GM12878 (cell line): ENCODE results near the gene KCNJ12. TPM values are rescaled to one million over a fixed set of nuclear protein-coding genes. Genes with fewer than 3 reads are reported as not detected.

Source experiments
- ATAC-seq: fragments of 200-7000 bp; cut with Tn5 transposase; 3 replicates; pipeline ENCODE4 v1.9.1; 2020; ENCODE audit warnings: mild to moderate bottlenecking, moderate library complexity
- BruUV-seq: library from RNA; stranded (reverse); fragments of 400-500 nt; replicated peaks from 2 replicates; lab custom pipeline; 2021; lab: Mats Ljungman, UMichigan
- CTCF ChIA-PET: fragments of 300-600 bp; sonication (Branson Sonifier 250); formaldehyde crosslinking; extraction: SDS; loops from one replicate; lab custom pipeline; 2021; ENCODE audit warnings: inconsistent platforms; lab: Yijun Ruan, JAX
- POLR2A ChIA-PET: fragments of 350-600 bp; formaldehyde crosslinking; extraction: SDS; loops from one replicate; lab custom pipeline; 2021; ENCODE audit warnings: inconsistent platforms; lab: Charles Lee
- RAD21 ChIA-PET: fragments of 300-600 bp; sonication (Branson Sonifier 250); formaldehyde crosslinking; loops from one replicate; lab custom pipeline; 2023; ENCODE audit warnings: antibody characterized with exemption; ENCODE audit not compliant: unreplicated experiment; lab: Charles Lee
- SMC1A ChIA-PET: fragments of 300-600 bp; sonication (Branson Sonifier 250); formaldehyde crosslinking; loops from one replicate; lab custom pipeline; 2023; ENCODE audit not compliant: unreplicated experiment, uncharacterized antibody; lab: Charles Lee
- DNase-seq: peaks from one replicate; pipeline ENCODE4 v3.0.0-alpha.2; 2011; ENCODE audit warnings: low read depth, low spot score
- FAIRE-seq: peaks from 3 replicates; lab custom pipeline; 2011; peaks lifted over from hg19 to GRCh38; lab: Jason Lieb, UNC
- H2AFZ ChIP-seq: 2 replicates; pipeline ENCODE4 v1.6.0; 2011; ENCODE audit warnings: low read depth, low read length, control low read depth; ENCODE audit not compliant: control insufficient read depth
- H3K27ac ChIP-seq: 2 replicates; pipeline ENCODE4 v1.5.1; 2011; ENCODE audit warnings: control low read depth; ENCODE audit not compliant: control insufficient read depth, insufficient read depth
- H3K27me3 ChIP-seq, 2 experiments: replicated peaks in 1 of 2; 2 replicates each; pipeline versions ENCODE4 v1.6.0 to v1.6.1; 2011; ENCODE audit warnings: low read length in 1 of 2; ENCODE audit not compliant: control insufficient read depth in 2 of 2, insufficient read depth in 2 of 2
- H3K36me3 ChIP-seq, 2 experiments: 2 replicates each; pipeline ENCODE4 v1.5.1; 2011; ENCODE audit warnings: low read length in 1 of 2; ENCODE audit not compliant: control insufficient read depth in 2 of 2, insufficient read depth in 2 of 2
- H3K4me1 ChIP-seq: 2 replicates; pipeline ENCODE4 v1.6.1; 2011; ENCODE audit warnings: mild to moderate bottlenecking, low read length, moderate library complexity, mixed read lengths; ENCODE audit not compliant: control insufficient read depth, insufficient read depth
- H3K4me2 ChIP-seq: 2 replicates; pipeline ENCODE4 v1.6.0; 2011; ENCODE audit warnings: control low read depth; ENCODE audit not compliant: control insufficient read depth, insufficient read depth
- H3K4me3 ChIP-seq: fragments of 200-600 bp; sonication (generic); 2 replicates; pipeline ENCODE4 v1.5.1; 2016
- H3K79me2 ChIP-seq: 2 replicates; pipeline ENCODE4 v1.6.0; 2011; ENCODE audit warnings: low read length; ENCODE audit not compliant: control insufficient read depth, insufficient read depth
- H3K9ac ChIP-seq: 2 replicates; pipeline ENCODE4 v1.8.0; 2011; ENCODE audit warnings: low read length, control low read depth, mixed read lengths; ENCODE audit not compliant: control insufficient read depth, insufficient read depth
- H3K9me3 ChIP-seq: replicated peaks from 3 replicates; pipeline ENCODE4 v1.5.1; 2011; ENCODE audit warnings: mild to moderate bottlenecking, low read length; ENCODE audit not compliant: control insufficient read depth, insufficient read depth
- H4K20me1 ChIP-seq: 2 replicates; pipeline ENCODE4 v1.6.0; 2011; ENCODE audit not compliant: control insufficient read depth, insufficient read depth
- HDGF ChIP-seq: fragments of 450-650 bp; IDR thresholded peaks from 2 replicates; pipeline ENCODE4 v1.6.1; 2016; ENCODE audit warnings: antibody characterized with exemption
- HSF1 ChIP-seq: fragments of 150-350 bp; IDR thresholded peaks from 2 replicates; pipeline ENCODE4 v1.6.1; 2014; ENCODE audit warnings: mild to moderate bottlenecking, low read depth, low read length
- NFXL1 ChIP-seq: fragments of 450-650 bp; IDR thresholded peaks from 2 replicates; pipeline ENCODE4 v1.6.1; 2017; ENCODE audit warnings: antibody characterized with exemption, mild to moderate bottlenecking, borderline replicate concordance
- POLR2A ChIP-seq: IDR thresholded peaks from 2 replicates; pipeline ENCODE4 v1.6.1; 2011; ENCODE audit warnings: low read depth, mild to moderate bottlenecking, low read length
- RUNX3 ChIP-seq: IDR thresholded peaks from 2 replicates; pipeline ENCODE4 v1.6.1; 2012; ENCODE audit warnings: low read length, inconsistent platforms
- SMAD5 ChIP-seq: IDR thresholded peaks from 2 replicates; pipeline ENCODE4 v1.6.1; 2016; ENCODE audit warnings: antibody characterized with exemption, low read depth
- ZNF207 ChIP-seq: fragments of 450-650 bp; IDR thresholded peaks from 2 replicates; pipeline ENCODE4 v1.6.1; 2014; ENCODE audit warnings: antibody characterized with exemption, mild to moderate bottlenecking, borderline replicate concordance
- WGBS: methylation state at CpG from one replicate; pipeline ENCODE4 v1.1.6; 2016; ENCODE audit warnings: low lambda C conversion rate; ENCODE audit not compliant: insufficient replicate concordance, insufficient coverage; ENCODE audit errors: missing lambda C conversion rate; 5-methylcytosine and 5-hydroxymethylcytosine counted together
- in situ Hi-C: fragments of 300-500 bp; cut with MboI; formaldehyde crosslinking; loops from 9 replicates; pipeline ENCODE4 v1.14.3; 2018; ENCODE audit warnings: mixed read lengths
- intact Hi-C: fragments of 100-400 bp; cut with micrococcal nuclease; formaldehyde crosslinking; loops from one replicate; pipeline ENCODE4 v1.14.2; 2022; ENCODE audit not compliant: unreplicated experiment
- polyA plus RNA-seq, 11 experiments: library from polyadenylated mRNA; depleted of rRNA in 4 of 11; unstranded in 6 of 11; stranded (reverse) in 5 of 11; fragments of >200 nt; fragmentation: Nextera tagmentation in 4 of 11; fragmentation: Illumina TruSeq in 1 of 11; extraction: Ambion mirVana in 4 of 11; extraction: Trizol in 1 of 11; gene quantifications; 1 replicate in 1 of 11; 2 replicates in 10 of 11; pipeline versions ENCODE4 v1.2.1 to v1.2.3, GENCODE V29; 2011 to 2016; ENCODE audit warnings: inconsistent platforms in 2 of 11, missing spikeins in 2 of 11, low read depth in 1 of 11
- total RNA-seq, 4 experiments: library from RNA; depleted of rRNA in 3 of 4; stranded (reverse); fragments of >200 nt in 3 of 4; fragmentation: Illumina TruSeq in 1 of 4; extraction: Trizol in 1 of 4; gene quantifications; 2 replicates each; pipeline versions ENCODE4 v1.2.1 to v1.2.3, GENCODE V29; 2013 to 2021
- TF ChIP-seq, protein P1 (sequence below): IDR thresholded peaks from 2 replicates; pipeline ENCODE4 v1.6.1; 2011; ENCODE audit warnings: low read depth, low read length, improper control_type of control experiment, borderline replicate concordance

The KCNJ12 gene
- total and polyA plus RNA-seq, 10 of the 15 experiments (the other 5 are each of a cell fraction or from before 2014, with no cell fraction given): 0.04 to 0.21 (median 0.09) TPM; not detected in 3

- Histone ChIP-seq H3K4me3 (no peak overlapping the region), H3K36me3 (no peaks in the 10 kb centered on the region), H2AFZ (no peak overlapping the region), H3K9ac (no peak overlapping the region), H3K4me2 (no peak overlapping the region), H3K4me1 (no peaks in the 10 kb centered on the region; the same call in 1 of the 2 replicates), H4K20me1 (no peaks in the 10 kb centered on the region), H3K79me2 (no peaks in the 10 kb centered on the region), H3K9me3 (no peaks in the 10 kb centered on the region), H3K27me3 (no peaks in the 10 kb centered on the region; a peak in 2 of 4 replicates), H3K27ac (no peak overlapping the region)
- ATAC-seq: no peak
- ChIA-PET SMC1A (no interaction called here), RAD21 (no interaction called here), POLR2A (no interaction called here), CTCF (no interaction called here)
- FAIRE-seq: no peak
- in situ Hi-C loops (no loop called here), intact Hi-C loops (no loop called here)
- 14% methylated on average over 2 of the region's 3 CpGs for WGBS
- DNase-seq: no peak
- TF ChIP-seq HSF1 (no peak), SMAD5 (no peak), POLR2A (no peak), NFXL1 (no peak), HDGF (no peak), ZNF207 (no peak), RUNX3 (no peak)
- TF ChIP-seq, protein P1, sequence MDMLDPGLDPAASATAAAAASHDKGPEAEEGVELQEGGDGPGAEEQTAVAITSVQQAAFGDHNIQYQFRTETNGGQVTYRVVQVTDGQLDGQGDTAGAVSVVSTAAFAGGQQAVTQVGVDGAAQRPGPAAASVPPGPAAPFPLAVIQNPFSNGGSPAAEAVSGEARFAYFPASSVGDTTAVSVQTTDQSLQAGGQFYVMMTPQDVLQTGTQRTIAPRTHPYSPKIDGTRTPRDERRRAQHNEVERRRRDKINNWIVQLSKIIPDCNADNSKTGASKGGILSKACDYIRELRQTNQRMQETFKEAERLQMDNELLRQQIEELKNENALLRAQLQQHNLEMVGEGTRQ: no peak
- BruUV-seq: no TSS peak
These were observed 24.6 kb upstream of the KCNJ12 start for GRCh38 chr17:21351366-21352065.
